GM21737 (cell line): ENCODE results near the gene MGAT5.

Experiments
- ATAC-seq: cut with Tn5 transposase; IDR thresholded peaks from one replicate; pipeline ENCODE4 v1.9.1; 2021; ENCODE audit warnings: mild to moderate bottlenecking, moderate library complexity; ENCODE audit not compliant: unreplicated experiment

The MGAT5 gene

GRCh38 chr2:134491022-134491421, 237.2 kb downstream of the MGAT5 start:
- no peak for ATAC-seq

- no peak for ATAC-seq
These were observed 238.0 kb downstream of the MGAT5 start for GRCh38 chr2:134491771-134492441.

GRCh38 chr2:134493797-134494196, 239.9 kb downstream of the MGAT5 start:
- no peak for ATAC-seq

GRCh38 chr2:134498654-134499053, 244.8 kb downstream of the MGAT5 start:
- ATAC-seq: no peak

- ATAC-seq: no peak
These were observed 245.5 kb downstream of the MGAT5 start for GRCh38 chr2:134499307-134499926.

GRCh38 chr2:134500211-134500935, 246.5 kb downstream of the MGAT5 start:
- ATAC-seq: no peak

GRCh38 chr2:134501476-134502091, 247.7 kb downstream of the MGAT5 start:
- no peak for ATAC-seq

GRCh38 chr2:134502104-134502503, 248.2 kb downstream of the MGAT5 start:
- no peak for ATAC-seq
